Activated CD4-positive, alpha-beta T cell treated with anti-CD3 and anti-CD28 coated beads, Interleukin-2, amount 10 ng/mL, durations not matched to agents 24 days and 14 days (primary cell): ENCODE results near the gene GSE1. TPM values are rescaled to one million over a fixed set of nuclear protein-coding genes. Genes with fewer than 3 reads are reported as not detected.

Experiments
- DNase-seq: peaks from one replicate; pipeline ENCODE4 v3.0.0; 2022
- H3K27ac Mint-ChIP-seq: one replicate; pipeline ENCODE4 v1.8.0; 2022; ENCODE audit warnings: mild to moderate bottlenecking, mixed read lengths
- H3K27me3 Mint-ChIP-seq: one replicate; pipeline ENCODE4 v1.8.0; 2022; ENCODE audit warnings: mixed read lengths
- H3K36me3 Mint-ChIP-seq: one replicate; pipeline ENCODE4 v1.8.0; 2022; ENCODE audit warnings: low read depth, mild to moderate bottlenecking, mixed read lengths
- H3K4me1 Mint-ChIP-seq: one replicate; pipeline ENCODE4 v1.8.0; 2021; ENCODE audit warnings: mixed read lengths
- H3K4me3 Mint-ChIP-seq: one replicate; pipeline ENCODE4 v1.8.0; 2022; ENCODE audit warnings: mild to moderate bottlenecking, moderate library complexity, mixed read lengths
- H3K9me3 Mint-ChIP-seq: one replicate; pipeline ENCODE4 v1.8.0; 2021; ENCODE audit warnings: mixed read lengths
- intact Hi-C: fragments of 100-400 bp; cut with micrococcal nuclease; formaldehyde crosslinking; loops from one replicate; pipeline ENCODE4 v1.15.1; 2023
- total RNA-seq: library from RNA; stranded (reverse); gene quantifications from 2 replicates; pipeline ENCODE4 v1.2.3, GENCODE V29; 2022

The GSE1 gene
- total RNA-seq, 1 donor from 2014 or later: 37.5 TPM

DNA sequence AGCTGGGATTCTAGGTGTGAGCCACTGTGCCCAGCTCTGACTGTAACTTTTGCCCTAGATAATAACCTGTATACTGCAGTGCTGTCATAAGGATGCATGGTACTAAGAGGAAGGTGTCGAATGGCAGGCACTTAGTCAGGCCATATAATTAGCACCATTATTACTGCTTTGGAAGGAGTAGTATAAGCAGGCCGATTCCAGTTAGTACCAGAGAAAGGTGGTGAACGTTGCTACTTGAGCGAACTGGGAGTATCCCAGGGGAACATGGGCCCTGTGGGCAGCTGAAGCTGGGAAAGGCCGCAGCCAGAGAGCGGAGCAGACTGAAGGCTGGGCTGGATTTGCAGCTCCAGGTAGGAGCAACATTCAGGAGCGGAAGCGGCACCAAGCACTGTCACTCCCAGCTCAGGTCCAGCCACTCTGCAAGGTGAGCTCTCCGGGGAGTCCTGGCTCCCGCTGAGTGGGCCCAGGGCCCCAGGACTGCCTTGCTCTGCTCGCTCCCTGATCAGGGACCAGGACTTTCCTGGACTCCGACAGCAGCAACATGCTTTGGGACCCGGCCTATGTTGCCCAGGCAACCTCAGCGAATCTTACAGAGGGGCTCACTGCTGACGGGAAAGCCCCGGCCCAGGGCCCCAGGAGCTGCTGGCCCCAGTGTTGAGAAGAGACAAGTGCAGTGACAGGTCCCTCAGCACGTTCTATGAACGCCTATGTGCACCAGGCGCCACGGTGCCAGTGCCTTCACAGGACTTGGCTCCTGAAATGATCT lies 109.2 kb downstream of the GSE1 start:
- Mint-ChIP-seq H3K4me3 (no peak overlapping the region), H3K27ac (no peak overlapping the region), H3K4me1 (no peaks in the 10 kb centered on the region), H3K27me3 (no peaks in the 10 kb centered on the region), H3K9me3 (no peaks in the 10 kb centered on the region), H3K36me3 (no peaks in the 10 kb centered on the region)
- DNase-seq: no peak
- intact Hi-C loops: no loop called here

DNA sequence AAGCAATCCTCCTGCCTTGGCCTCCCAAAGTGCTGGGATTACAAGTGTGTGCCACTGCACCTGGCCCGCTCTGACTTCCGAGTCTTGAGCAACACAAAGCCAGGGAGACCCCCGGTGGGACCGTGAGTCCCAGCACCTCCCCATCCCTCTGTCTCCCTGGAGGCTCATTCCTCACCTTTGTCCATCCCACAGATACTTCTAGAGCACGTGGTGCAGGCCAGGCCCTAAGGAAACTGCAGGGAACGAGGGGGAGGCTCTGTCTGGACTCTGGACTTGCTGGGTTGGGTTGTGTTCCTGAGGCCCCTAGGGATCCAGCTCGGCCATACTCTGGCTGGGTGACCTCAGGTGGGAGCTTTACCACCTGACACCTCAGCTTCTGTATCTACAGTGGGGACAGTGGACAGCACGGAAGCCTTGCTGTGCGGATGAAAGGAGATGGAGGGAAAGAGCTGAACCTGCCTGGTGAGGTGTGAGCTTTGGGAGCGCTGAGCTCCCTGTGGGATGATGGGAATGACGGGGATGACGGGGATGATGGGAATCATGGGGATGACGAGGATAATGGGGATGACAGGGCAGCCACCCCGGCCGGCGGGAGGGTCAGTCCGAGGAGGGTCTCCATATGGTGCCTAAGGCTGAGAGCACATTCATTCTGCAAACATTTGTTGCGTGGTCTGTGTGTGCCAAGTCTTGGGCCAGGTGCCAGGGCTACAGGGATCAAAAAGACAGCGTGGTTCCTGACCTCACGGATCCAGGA lies 111.2 kb downstream of the GSE1 start:
- H3K27me3 Mint-ChIP-seq: no peaks in the 10 kb centered on the region
- no peak overlapping the region for H3K4me3 Mint-ChIP-seq
- intact Hi-C loops: no loop called here
- no peaks in the 10 kb centered on the region for H3K9me3 Mint-ChIP-seq
- no peaks in the 10 kb centered on the region for H3K4me1 Mint-ChIP-seq
- no peak overlapping the region for H3K27ac Mint-ChIP-seq
- DNase-seq: no peak
- no peaks in the 10 kb centered on the region for H3K36me3 Mint-ChIP-seq

DNA sequence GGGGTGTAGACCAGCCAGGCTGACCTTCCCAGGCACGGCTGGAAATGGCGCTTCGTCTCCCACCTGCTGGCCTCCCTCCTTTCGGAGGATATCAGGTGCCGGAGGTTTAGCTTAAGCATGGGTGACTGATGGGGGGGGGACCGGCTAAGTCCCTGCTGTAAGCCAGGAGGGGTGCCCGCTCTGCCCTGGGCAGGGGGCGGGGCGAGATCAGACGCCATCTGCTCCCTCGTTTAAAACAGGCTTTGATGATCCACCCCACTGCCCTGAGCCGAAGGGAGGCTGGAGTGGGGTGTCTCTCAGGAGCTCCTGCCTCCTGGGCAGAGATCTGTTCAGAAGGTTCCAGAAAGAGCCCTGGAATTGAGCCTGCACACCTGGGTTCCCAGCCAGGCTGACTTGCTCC lies 111.8 kb downstream of the GSE1 start:
- Mint-ChIP-seq H3K36me3 (no peaks in the 10 kb centered on the region), H3K27me3 (no peaks in the 10 kb centered on the region), H3K4me3 (no peak overlapping the region), H3K4me1 (no peaks in the 10 kb centered on the region), H3K9me3 (no peaks in the 10 kb centered on the region), H3K27ac (no peak overlapping the region)
- intact Hi-C loops: no loop called here
- DNase-seq: no peak

Other genes starting within 250 kb of the GSE1 start
- gene GINS2, start 75.6 kb downstream of the GSE1 start, total RNA-seq: 87.4 and 93.0 TPM in 2 replicates
- gene C16orf74, start 137.8 kb downstream of the GSE1 start, total RNA-seq: 0.19 and 0.38 TPM in 2 replicates
- gene EMC8, start 186.2 kb downstream of the GSE1 start, total RNA-seq: 49.1 and 57.1 TPM in 2 replicates
- gene COX4I1, start 186.4 kb downstream of the GSE1 start, total RNA-seq: 555 and 569 TPM in 2 replicates